BJ (cell line): ENCODE measurements around the gene ZNF425. TPM values are rescaled to one million over a fixed set of nuclear protein-coding genes. Genes with fewer than 3 reads are reported as not detected.
"Not testable (repeated sequence)": the region's sequence is repeated elsewhere in the genome, so short reads cannot be mapped to it uniquely, and the experiment has no call there.

Experiments used
- CTCF ChIA-PET: fragments of 350-600 bp; formaldehyde crosslinking; extraction: SDS; loops from one replicate; lab custom pipeline; 2021; ENCODE audit warnings: antibody characterized with exemption, inconsistent platforms; lab: Yijun Ruan, JAX
- POLR2A ChIA-PET: fragments of 300-600 bp; sonication (Branson Sonifier 250); formaldehyde crosslinking; extraction: SDS; loops from one replicate; lab custom pipeline; 2021; ENCODE audit warnings: antibody characterized with exemption; lab: Charles Lee
- DNase-seq: peaks from one replicate; pipeline ENCODE4 v3.0.0-alpha.2; 2011; ENCODE audit warnings: low read depth
- H3K27me3 ChIP-seq: 2 replicates; pipeline ENCODE4 v1.6.0; 2011; ENCODE audit warnings: low read length; ENCODE audit not compliant: control insufficient read depth, insufficient read depth
- H3K36me3 ChIP-seq: 2 replicates; pipeline ENCODE4 v1.5.1; 2011; ENCODE audit warnings: low read length; ENCODE audit not compliant: control insufficient read depth, insufficient read depth
- H3K4me3 ChIP-seq: 2 replicates; pipeline ENCODE4 v1.5.1; 2011; ENCODE audit warnings: low read depth, mild to moderate bottlenecking, control low read depth, low read length
- polyA plus RNA-seq: library from polyadenylated mRNA; depleted of rRNA; stranded (reverse); fragments of >200 nt; gene quantifications from 2 replicates; pipeline ENCODE4 v1.2.3, GENCODE V29; 2011
- TF ChIP-seq, protein P1 (sequence below): IDR thresholded peaks from 2 replicates; pipeline ENCODE4 v1.5.1; 2011; ENCODE audit warnings: low read depth, mild to moderate bottlenecking, control low read depth, inconsistent platforms, low read length, moderate library complexity; ENCODE audit not compliant: insufficient read depth

The ZNF425 gene
- polyA plus RNA-seq, 1 experiment: 2.0 TPM

DNA sequence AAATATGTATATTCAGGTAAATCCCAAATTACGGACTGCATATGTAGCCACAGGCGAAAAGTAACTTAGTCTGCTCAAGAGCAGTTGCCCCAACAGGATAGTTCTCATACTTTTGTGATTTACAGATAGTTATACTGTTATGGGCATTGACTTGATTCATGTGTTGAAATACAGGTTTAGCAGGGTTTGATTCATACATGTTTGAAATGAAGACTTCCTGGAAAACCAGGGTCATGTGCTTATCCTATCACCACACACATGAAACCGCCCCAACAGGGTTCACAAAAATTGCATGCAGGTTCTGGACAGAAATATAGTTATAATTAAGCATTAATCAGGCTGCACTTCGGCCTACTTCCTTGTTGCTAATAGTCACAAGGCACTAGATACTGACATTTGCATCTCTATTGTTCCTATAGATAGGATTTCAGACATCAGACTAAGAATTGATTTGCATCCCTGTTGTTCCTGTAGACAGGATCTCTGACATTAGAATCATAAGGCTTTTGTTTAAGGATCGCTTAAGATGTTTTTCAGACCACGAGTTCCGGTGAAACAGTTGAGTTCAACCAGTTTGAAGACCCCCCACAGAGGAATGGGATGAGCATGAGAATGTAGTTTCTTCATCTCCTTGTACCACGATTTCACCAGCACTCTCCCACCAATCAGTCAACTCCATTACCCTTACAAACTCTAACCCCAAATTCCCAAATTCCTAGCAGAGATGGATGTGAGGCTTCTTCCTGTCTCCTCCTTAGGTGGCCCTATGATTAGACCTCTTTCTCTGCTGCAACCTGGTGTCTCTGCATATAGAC is 19.1 kb upstream of the ZNF425 start:
- TF ChIP-seq, protein P1, sequence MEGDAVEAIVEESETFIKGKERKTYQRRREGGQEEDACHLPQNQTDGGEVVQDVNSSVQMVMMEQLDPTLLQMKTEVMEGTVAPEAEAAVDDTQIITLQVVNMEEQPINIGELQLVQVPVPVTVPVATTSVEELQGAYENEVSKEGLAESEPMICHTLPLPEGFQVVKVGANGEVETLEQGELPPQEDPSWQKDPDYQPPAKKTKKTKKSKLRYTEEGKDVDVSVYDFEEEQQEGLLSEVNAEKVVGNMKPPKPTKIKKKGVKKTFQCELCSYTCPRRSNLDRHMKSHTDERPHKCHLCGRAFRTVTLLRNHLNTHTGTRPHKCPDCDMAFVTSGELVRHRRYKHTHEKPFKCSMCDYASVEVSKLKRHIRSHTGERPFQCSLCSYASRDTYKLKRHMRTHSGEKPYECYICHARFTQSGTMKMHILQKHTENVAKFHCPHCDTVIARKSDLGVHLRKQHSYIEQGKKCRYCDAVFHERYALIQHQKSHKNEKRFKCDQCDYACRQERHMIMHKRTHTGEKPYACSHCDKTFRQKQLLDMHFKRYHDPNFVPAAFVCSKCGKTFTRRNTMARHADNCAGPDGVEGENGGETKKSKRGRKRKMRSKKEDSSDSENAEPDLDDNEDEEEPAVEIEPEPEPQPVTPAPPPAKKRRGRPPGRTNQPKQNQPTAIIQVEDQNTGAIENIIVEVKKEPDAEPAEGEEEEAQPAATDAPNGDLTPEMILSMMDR: no peak
- no peaks in the 10 kb centered on the region for H3K36me3 ChIP-seq
- H3K27me3 ChIP-seq: no peaks in the 10 kb centered on the region
- no peak overlapping the region for H3K4me3 ChIP-seq
- POLR2A ChIA-PET: no interaction called here
- CTCF ChIA-PET: no interaction called here
- no peak for DNase-seq

DNA sequence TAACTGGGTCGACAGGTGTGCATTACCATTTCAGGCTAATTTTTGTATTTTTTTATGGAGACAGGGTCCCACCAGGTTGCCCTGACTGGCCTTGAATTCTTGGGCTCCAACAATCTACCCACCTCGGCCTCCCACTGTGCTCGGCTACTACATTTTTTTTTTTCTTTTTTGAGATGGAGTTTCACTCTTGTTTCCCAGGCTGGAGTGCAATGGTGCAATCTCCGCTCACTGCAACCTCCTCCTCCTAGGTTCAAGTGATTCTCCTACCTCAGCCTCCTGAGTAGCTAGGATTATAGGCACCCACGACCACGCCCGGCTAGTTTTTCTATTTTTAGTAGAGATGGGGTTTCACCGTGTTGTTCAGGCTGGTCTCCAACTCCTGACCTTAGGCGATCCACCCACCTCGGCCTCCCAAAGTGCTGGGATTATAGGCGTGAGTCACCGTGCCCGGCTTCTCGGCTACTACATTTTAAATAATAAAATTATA is 18.4 kb upstream of the ZNF425 start:
- H3K36me3 ChIP-seq, POLR2A ChIA-PET, DNase-seq, H3K27me3 ChIP-seq, CTCF ChIA-PET, H3K4me3 ChIP-seq: not testable (repeated sequence)

DNA sequence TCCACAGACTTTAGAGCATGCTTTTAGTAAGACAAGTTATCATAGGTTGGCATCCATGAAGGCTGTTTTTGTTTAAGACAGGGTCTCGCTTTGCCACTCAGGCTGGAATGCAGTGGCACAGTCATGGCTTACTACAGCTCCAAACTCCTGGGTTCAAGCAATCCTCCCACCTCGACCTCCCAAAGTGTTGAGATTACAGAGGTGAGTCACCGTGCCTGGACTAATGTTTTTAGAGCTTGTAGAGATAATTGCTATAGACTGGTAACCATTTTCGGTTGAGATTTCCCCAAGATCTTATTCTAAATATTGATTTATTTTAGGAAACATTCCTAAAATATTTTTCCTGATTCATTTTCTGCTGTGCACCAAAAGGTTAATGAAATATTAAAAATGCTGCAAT is 15.8 kb upstream of the ZNF425 start:
- Histone ChIP-seq H3K27me3 (no peaks in the 10 kb centered on the region), H3K4me3 (no peak overlapping the region), H3K36me3 (no peaks in the 10 kb centered on the region)
- DNase-seq: no peak
- POLR2A ChIA-PET: no interaction called here
- CTCF ChIA-PET: no interaction called here
- TF ChIP-seq, protein P1: no peak

DNA sequence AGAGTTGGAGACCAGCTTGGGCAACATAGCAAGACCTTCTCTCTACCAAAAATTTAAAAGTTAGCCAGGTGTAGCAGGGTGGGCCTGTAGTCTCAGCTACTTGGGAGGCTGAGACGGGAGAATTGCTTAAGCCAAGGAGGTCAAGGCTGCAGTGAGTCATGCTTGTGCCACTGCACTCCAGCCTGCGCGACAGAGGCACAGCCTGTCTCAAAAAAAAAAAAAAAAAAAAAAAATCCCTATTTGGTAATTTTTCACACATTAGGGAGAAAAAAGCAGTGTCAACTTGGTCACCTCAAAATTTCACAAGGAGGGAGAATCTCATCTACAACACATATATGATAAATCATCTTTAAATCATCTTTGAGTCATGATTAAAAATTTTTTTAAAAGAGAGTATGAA is 14.7 kb upstream of the ZNF425 start:
- CTCF ChIA-PET: no interaction called here

DNA sequence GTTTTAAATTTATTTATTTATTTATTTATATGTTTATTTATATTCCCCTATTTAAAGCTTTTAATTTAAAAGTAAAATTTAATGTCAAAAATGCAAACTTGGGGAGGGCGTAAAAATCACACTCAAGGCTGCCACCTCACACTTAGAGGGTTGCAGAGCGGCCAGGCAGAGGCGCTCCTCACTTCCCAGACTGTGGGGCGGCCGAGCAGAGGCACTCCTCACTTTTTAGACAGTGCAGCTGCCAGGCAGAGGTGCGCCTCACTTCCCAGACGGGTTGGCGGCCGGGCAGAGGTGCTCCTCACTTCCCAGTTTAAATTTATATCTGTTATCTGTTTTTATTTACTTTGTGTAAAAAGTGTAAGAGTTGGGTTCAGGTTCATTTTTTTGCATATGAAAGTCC is 10.0 kb upstream of the ZNF425 start:
- Histone ChIP-seq H3K4me3 (no peak overlapping the region), H3K36me3 (peaks cover 1% of the 10 kb centered on the region; the same call in 1 of the 2 replicates), H3K27me3 (no peaks in the 10 kb centered on the region)
- TF ChIP-seq, protein P1: no peak
- no peak for DNase-seq
- CTCF ChIA-PET: interaction anchor here (1.8 to 2.4 kb wide), 2 partner anchors 10 to 11 kb away, joined by 18 to 20 read pairs; partner anchors contain the start of genes ZNF398 and ZNF425
- POLR2A ChIA-PET: no interaction called here

More for the DNA sequence above, 14.7 kb upstream of the ZNF425 start:
- no peaks in the 10 kb centered on the region for H3K27me3 ChIP-seq
- no peaks in the 10 kb centered on the region for H3K36me3 ChIP-seq
- no peak overlapping the region for H3K4me3 ChIP-seq
- DNase-seq: no peak
- TF ChIP-seq, protein P1: no peak
- POLR2A ChIA-PET: interaction anchor here (0.7 kb wide), 1 partner anchor 119 kb away, joined by 3 read pairs; no protein-coding TSS in a partner anchor
